ENCODE results near the gene ROBO1. TPM values are rescaled to one million over a fixed set of nuclear protein-coding genes. Genes with fewer than 3 reads are reported as not detected.

The ROBO1 gene
- total RNA-seq, 1 donor from 2014 or later, result 169 TPM

- Histone ChIP-seq H3K4me3 (no peak overlapping the region), H3K79me2 (ENCODE audit: low read depth) (peaks cover 95% of the 10 kb centered on the region), H2AFZ (replicated peaks) (no peak overlapping the region), H3K9me3 (ENCODE audit: low read depth) (peaks cover 13% of the 10 kb centered on the region), H3K9ac (no peak overlapping the region), H3K4me2 (no peak overlapping the region), H3F3A (ENCODE audit: low read depth) (peaks cover 11% of the 10 kb centered on the region), H3K27ac (no peak overlapping the region), H3K36me3 (no peaks in the 10 kb centered on the region), H3K27me3 (no peaks in the 10 kb centered on the region), H3K4me1 (peaks cover 7% of the 10 kb centered on the region), H4K20me1 (ENCODE audit: low read depth) (peaks cover 12% of the 10 kb centered on the region)
- Mint-ChIP-seq H3K4me3 (no peak overlapping the region), H3K27me3 (ENCODE audit: insufficient read depth, low read depth) (no peaks in the 10 kb centered on the region), H3K4me1 (peaks cover 2% of the 10 kb centered on the region), H3K36me3 (peaks cover 15% of the 10 kb centered on the region), H3K27ac (no peak overlapping the region), H3K9me3 (peaks cover 14% of the 10 kb centered on the region)
- DNase-seq (ENCODE audit: low spot score), result no peak
- TF ChIP-seq CTCF (IDR thresholded peaks at IDR 0.05), result no peak
- no peak for TF ChIP-seq EZH2phosphoT487 (IDR thresholded peaks at IDR 0.05)
- no peak for TF ChIP-seq EZH2 (IDR thresholded peaks at IDR 0.05)
These were observed 804.0 kb downstream of the ROBO1 start for GRCh38 chr3:78963771-78964170.

GRCh38 chr3:78957456-78957855 lies 810.3 kb downstream of the ROBO1 start:
- peak; percentile 100 for TF ChIP-seq EZH2phosphoT487 (IDR thresholded peaks at IDR 0.05)
- no peak for TF ChIP-seq EZH2 (IDR thresholded peaks at IDR 0.05)
- H4K20me1 ChIP-seq (ENCODE audit: low read depth), result peaks cover 55% of the 10 kb centered on the region

GRCh38 chr3:78951342-78951945 lies 816.4 kb downstream of the ROBO1 start:
- Mint-ChIP-seq H3K4me1 (peaks cover 1% of the 10 kb centered on the region), H3K36me3 (peaks cover 8% of the 10 kb centered on the region), H3K9me3 (peaks cover 16% of the 10 kb centered on the region), H3K27ac (no peak overlapping the region), H3K27me3 (ENCODE audit: insufficient read depth, low read depth) (no peaks in the 10 kb centered on the region), H3K4me3 (no peak overlapping the region)
- TF ChIP-seq CTCF (IDR thresholded peaks at IDR 0.05), result no peak
- no peak for TF ChIP-seq EZH2phosphoT487 (IDR thresholded peaks at IDR 0.05)
- TF ChIP-seq EZH2 (IDR thresholded peaks at IDR 0.05), result no peak
- Histone ChIP-seq H2AFZ (replicated peaks) (no peak overlapping the region), H3K79me2 (ENCODE audit: low read depth) (peaks cover 87% of the 10 kb centered on the region), H3F3A (ENCODE audit: low read depth) (no peaks in the 10 kb centered on the region), H3K4me1 (peaks cover 10% of the 10 kb centered on the region), H3K27ac (no peak overlapping the region), H3K9me3 (ENCODE audit: low read depth) (no peaks in the 10 kb centered on the region), H3K9ac (no peak overlapping the region), H4K20me1 (ENCODE audit: low read depth) (peaks cover 20% of the 10 kb centered on the region), H3K36me3 (no peaks in the 10 kb centered on the region), H3K4me2 (no peak overlapping the region), H3K4me3 (no peak overlapping the region), H3K27me3 (no peaks in the 10 kb centered on the region)
- no peak for DNase-seq (ENCODE audit: low spot score)

More at GRCh38 chr3:78957456-78957855, 810.3 kb downstream of the ROBO1 start:
- Mint-ChIP-seq H3K9me3 (no peaks in the 10 kb centered on the region), H3K4me3 (no peak overlapping the region), H3K36me3 (peaks cover 3% of the 10 kb centered on the region), H3K27ac (peak overlapping the region; percentile 9), H3K27me3 (ENCODE audit: insufficient read depth, low read depth) (no peaks in the 10 kb centered on the region), H3K4me1 (peaks cover 16% of the 10 kb centered on the region)
- Histone ChIP-seq H3K4me2 (peak overlapping the region; percentile 53), H3K27ac (no peak overlapping the region), H3F3A (ENCODE audit: low read depth) (peaks cover 8% of the 10 kb centered on the region), H3K9me3 (ENCODE audit: low read depth) (no peaks in the 10 kb centered on the region), H3K79me2 (ENCODE audit: low read depth) (peaks cover 100% of the 10 kb centered on the region), H3K4me3 (no peak overlapping the region), H2AFZ (replicated peaks) (no peak overlapping the region), H3K36me3 (no peaks in the 10 kb centered on the region), H3K9ac (no peak overlapping the region), H3K4me1 (peaks cover 34% of the 10 kb centered on the region), H3K27me3 (no peaks in the 10 kb centered on the region)
- DNase-seq (ENCODE audit: low spot score), result peak; percentile 74

GRCh38 chr3:78941587-78941986 lies 826.2 kb downstream of the ROBO1 start:
- H3K4me1 Mint-ChIP-seq, result no peaks in the 10 kb centered on the region
- TF ChIP-seq EZH2 (IDR thresholded peaks at IDR 0.05) (no peak), EZH2phosphoT487 (IDR thresholded peaks at IDR 0.05) (no peak), CTCF (IDR thresholded peaks at IDR 0.05) (no peak)
- Histone ChIP-seq H3K27ac (no peak overlapping the region), H3K79me2 (ENCODE audit: low read depth) (peaks cover 86% of the 10 kb centered on the region), H3K4me1 (no peaks in the 10 kb centered on the region), H4K20me1 (ENCODE audit: low read depth) (no peaks in the 10 kb centered on the region), H3K9ac (no peak overlapping the region), H2AFZ (replicated peaks) (no peak overlapping the region), H3K27me3 (no peaks in the 10 kb centered on the region), H3K36me3 (peaks cover 12% of the 10 kb centered on the region), H3K9me3 (ENCODE audit: low read depth) (peaks cover 24% of the 10 kb centered on the region), H3K4me3 (no peak overlapping the region), H3K4me2 (no peak overlapping the region), H3F3A (ENCODE audit: low read depth) (no peaks in the 10 kb centered on the region)
- H3K27ac Mint-ChIP-seq, result no peak overlapping the region
- peaks cover 30% of the 10 kb centered on the region for H3K9me3 Mint-ChIP-seq
- DNase-seq (ENCODE audit: low spot score), result no peak
- no peaks in the 10 kb centered on the region for H3K27me3 Mint-ChIP-seq (ENCODE audit: insufficient read depth, low read depth)
- H3K4me3 Mint-ChIP-seq, result no peak overlapping the region
- H3K36me3 Mint-ChIP-seq, result peaks cover 16% of the 10 kb centered on the region
